Measurements from ENCODE around the gene ZCCHC7. TPM values are rescaled to one million over a fixed set of nuclear protein-coding genes. Genes with fewer than 3 reads are reported as not detected.
A peak's percentile ranks its signal among the peaks of the same experiment; 100 is the strongest.
"Not testable (repeated sequence)": the region's sequence is repeated elsewhere in the genome, so short reads cannot be mapped to it uniquely, and the experiment has no call there.

Gene ZCCHC7
- total RNA-seq, 4 donors from 2014 or later, result 12.4 to 56.9 (median 17.7) TPM

DNA sequence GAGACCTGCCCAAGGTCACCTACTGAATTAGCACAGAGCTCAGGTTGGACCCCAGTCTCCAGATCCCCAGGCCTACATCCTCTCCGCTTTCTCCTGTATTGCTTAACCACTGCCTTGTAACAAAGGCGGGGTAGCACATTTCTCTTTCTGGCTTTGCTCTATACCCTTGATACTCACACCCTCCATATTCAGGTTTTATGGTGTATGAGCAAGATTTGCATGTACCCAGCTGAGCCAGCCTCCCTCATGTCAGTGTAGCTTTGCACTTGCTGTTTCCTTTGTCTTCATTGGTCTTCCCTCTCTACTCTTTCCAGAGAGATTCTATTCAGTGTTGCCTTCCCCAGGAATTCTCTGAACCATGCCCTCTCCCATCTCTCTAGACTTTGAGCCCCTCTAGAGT is 19.6 kb upstream of the ZCCHC7 start:
- DNase-seq, result peak in 1 of 3 donors; percentile 46
- no peak for TF ChIP-seq POLR2A (IDR thresholded peaks at IDR 0.05)
- no peaks in the 10 kb centered on the region for H3K27me3 ChIP-seq
- H3K9me3 ChIP-seq, result no peaks in the 10 kb centered on the region
- no peaks in the 10 kb centered on the region for H3K36me3 ChIP-seq
- no peaks in the 10 kb centered on the region for H3K4me1 ChIP-seq
- H3K27ac ChIP-seq, result no peak overlapping the region
- no peak overlapping the region for H3K4me3 ChIP-seq

DNA sequence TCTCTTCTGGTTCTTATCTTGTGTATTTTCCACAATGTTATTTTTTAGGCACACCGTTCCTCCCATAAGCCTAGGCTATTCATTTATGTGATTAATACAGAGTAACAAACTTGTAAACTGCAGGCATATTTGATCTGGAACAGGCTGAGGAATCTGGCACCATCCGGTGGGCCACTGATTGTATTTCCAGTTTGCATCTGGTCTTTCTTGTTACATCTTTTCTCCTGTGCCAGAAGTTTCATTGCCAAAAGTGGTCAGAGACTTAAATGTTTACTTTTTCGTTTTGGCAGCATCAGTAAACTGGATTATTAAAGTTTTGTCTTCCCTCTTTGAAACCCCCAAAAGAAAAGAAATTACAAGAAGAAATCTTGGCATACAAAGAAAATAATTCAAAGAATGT is 17.9 kb upstream of the ZCCHC7 start:
- no peaks in the 10 kb centered on the region for H3K27me3 ChIP-seq
- TF ChIP-seq POLR2A (IDR thresholded peaks at IDR 0.05), result no peak
- TF ChIP-seq, protein P1, sequence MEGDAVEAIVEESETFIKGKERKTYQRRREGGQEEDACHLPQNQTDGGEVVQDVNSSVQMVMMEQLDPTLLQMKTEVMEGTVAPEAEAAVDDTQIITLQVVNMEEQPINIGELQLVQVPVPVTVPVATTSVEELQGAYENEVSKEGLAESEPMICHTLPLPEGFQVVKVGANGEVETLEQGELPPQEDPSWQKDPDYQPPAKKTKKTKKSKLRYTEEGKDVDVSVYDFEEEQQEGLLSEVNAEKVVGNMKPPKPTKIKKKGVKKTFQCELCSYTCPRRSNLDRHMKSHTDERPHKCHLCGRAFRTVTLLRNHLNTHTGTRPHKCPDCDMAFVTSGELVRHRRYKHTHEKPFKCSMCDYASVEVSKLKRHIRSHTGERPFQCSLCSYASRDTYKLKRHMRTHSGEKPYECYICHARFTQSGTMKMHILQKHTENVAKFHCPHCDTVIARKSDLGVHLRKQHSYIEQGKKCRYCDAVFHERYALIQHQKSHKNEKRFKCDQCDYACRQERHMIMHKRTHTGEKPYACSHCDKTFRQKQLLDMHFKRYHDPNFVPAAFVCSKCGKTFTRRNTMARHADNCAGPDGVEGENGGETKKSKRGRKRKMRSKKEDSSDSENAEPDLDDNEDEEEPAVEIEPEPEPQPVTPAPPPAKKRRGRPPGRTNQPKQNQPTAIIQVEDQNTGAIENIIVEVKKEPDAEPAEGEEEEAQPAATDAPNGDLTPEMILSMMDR (IDR thresholded peaks at IDR 0.05), result no peak
- H3K36me3 ChIP-seq, result no peaks in the 10 kb centered on the region
- H3K4me1 ChIP-seq, result no peaks in the 10 kb centered on the region
- H3K4me3 ChIP-seq, result no peak overlapping the region
- H3K9me3 ChIP-seq, result no peaks in the 10 kb centered on the region
- DNase-seq, result no peak
- H3K27ac ChIP-seq, result no peak overlapping the region

DNA sequence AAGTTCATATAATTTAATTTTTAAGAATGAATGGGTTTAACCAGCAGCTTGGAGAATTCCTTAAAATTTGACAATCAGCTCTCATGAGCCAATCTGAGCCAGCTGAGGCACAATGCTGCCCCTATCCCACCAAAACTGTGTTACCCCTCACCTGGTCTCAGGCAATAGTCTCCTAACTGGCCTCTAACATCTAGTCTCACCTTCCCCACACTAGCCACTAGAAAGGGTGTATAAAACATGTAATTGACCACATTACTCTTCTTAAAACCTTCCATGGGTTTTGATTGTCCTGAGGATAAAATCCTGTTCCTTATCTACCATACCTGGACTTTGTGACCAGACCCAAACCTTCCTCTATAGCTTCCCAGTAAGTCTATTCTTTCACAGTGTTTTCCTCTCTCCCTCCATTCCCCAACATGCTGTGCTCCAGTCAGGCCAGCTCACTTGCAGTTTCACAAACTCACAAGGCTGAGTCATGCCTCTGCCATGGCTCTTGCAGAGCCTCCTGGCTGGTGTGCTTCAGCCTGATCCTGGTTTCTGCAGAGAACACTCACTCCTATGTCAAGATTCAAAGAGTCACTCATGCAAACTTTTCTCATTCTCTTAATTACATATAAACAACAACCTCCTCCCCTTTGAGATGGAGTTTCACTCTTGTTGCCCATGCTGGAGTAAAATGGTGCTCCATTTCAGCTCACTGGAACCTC is 16.0 kb upstream of the ZCCHC7 start:
- no peak for TF ChIP-seq POLR2A (IDR thresholded peaks at IDR 0.05)
- TF ChIP-seq, protein P1 (IDR thresholded peaks at IDR 0.05), result no peak
- H3K4me3 ChIP-seq, result no peak overlapping the region
- no peak for DNase-seq
- no peak overlapping the region for H3K27ac ChIP-seq
- H3K27me3 ChIP-seq, result no peaks in the 10 kb centered on the region
- H3K36me3 ChIP-seq, result no peaks in the 10 kb centered on the region
- no peaks in the 10 kb centered on the region for H3K9me3 ChIP-seq
- H3K4me1 ChIP-seq, result no peaks in the 10 kb centered on the region

DNA sequence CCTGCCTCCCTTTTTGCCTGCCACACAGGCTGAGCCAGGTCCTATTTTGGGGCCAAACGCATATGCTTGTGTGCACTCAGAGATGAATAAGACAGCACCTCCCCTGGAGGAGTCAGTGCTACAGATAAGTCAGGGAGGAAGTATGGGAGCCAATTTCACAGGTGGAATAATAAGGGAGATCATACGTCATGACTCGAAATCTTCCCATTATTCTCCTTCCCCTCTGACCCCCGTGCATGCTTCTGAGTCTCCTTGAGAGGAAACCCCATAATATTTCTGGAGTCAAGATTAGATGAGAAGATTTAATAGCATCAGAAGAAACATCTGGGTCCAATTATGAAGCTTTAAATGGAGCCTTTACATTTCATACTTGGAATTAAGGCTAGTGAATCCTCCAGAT is 15.1 kb upstream of the ZCCHC7 start:
- Histone ChIP-seq H3K36me3 (no peaks in the 10 kb centered on the region), H3K27ac (no peak overlapping the region), H3K4me1 (no peaks in the 10 kb centered on the region), H3K27me3 (no peaks in the 10 kb centered on the region), H3K4me3 (no peak overlapping the region), H3K9me3 (no peaks in the 10 kb centered on the region)
- no peak for TF ChIP-seq POLR2A (IDR thresholded peaks at IDR 0.05)
- TF ChIP-seq, protein P1 (IDR thresholded peaks at IDR 0.05), result no peak
- no peak for DNase-seq

DNA sequence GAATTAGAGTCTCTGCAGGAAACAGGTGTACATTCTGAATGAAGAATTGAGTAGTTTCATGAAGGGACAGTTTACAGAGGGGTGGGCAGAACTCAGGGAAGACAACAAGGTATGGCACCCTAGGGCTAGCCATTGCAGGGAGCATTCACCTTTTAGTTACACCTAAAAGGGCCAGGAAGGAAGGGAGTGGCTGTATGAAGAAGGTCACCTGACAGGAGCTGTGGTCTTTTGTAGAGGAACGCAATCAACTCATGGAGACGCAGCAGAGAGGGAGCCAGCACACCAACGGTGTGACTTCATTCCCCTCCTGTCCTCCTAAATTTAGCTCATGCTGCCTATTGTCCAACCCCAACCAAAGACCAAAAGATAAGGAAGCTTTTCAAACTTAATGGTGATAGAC is 12.7 kb upstream of the ZCCHC7 start:
- H3K4me1 ChIP-seq, result no peaks in the 10 kb centered on the region
- H3K36me3 ChIP-seq, result no peaks in the 10 kb centered on the region
- TF ChIP-seq, protein P1 (IDR thresholded peaks at IDR 0.05), result no peak
- TF ChIP-seq POLR2A (IDR thresholded peaks at IDR 0.05), result no peak
- H3K27me3 ChIP-seq, result no peaks in the 10 kb centered on the region
- no peak overlapping the region for H3K27ac ChIP-seq
- H3K4me3 ChIP-seq, result no peak overlapping the region
- H3K9me3 ChIP-seq, result no peaks in the 10 kb centered on the region
- DNase-seq, result no peak

DNA sequence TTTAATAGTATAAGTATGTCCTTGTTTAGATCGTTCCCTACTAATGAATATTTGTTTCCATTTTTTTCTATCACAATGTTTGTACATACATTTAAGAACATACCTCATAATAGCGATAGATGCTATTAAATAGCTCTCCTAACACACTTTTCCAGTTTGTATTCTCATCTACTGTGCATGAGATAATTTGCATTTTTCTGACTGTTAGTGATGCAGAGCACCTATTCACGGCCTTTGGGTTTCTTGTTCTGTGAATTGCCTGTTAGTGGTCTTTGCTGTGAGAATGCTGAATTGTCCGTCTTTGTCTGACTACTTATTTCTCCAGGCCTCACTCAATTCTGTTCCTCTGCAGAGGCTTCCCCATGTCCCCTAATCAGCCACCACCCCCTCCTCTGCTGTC is 5.9 kb upstream of the ZCCHC7 start:
- DNase-seq, H3K9me3 ChIP-seq, H3K27ac ChIP-seq, H3K4me1 ChIP-seq, H3K36me3 ChIP-seq, H3K4me3 ChIP-seq, H3K27me3 ChIP-seq: not testable (repeated sequence)

DNA sequence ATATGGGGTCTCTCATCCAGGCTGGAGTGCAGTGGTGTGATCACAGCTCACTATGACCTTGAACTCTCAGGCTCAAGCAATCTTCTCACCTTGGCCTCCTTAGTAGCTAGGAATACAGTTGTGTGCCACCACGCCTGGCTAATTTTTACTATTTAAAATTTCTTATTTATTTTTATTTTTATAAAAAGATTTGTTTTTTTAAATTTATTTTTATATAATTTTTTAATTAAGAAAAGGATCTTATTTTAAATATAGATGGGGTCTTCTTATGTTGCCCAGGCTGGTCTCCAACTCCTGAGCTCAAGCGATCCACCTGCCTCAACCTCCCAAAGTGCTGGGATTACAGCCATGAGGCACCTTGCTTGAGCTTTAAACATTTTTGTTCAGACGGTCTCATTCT is 2.4 kb upstream of the ZCCHC7 start:
- Histone ChIP-seq H3K27ac (no peak overlapping the region), H3K4me3 (no peak overlapping the region), H3K4me1 (peaks cover 0 to 17% (median 4%) of the 10 kb centered on the region in 4 donors), H3K9me3 (no peaks in the 10 kb centered on the region), H3K27me3 (no peaks in the 10 kb centered on the region), H3K36me3 (no peaks in the 10 kb centered on the region)
- no peak for TF ChIP-seq POLR2A (IDR thresholded peaks at IDR 0.05)
- TF ChIP-seq, protein P1 (IDR thresholded peaks at IDR 0.05), result no peak
- DNase-seq, result no peak
